Measurements from ENCODE around the gene ST14.

Gene ST14

DNA sequence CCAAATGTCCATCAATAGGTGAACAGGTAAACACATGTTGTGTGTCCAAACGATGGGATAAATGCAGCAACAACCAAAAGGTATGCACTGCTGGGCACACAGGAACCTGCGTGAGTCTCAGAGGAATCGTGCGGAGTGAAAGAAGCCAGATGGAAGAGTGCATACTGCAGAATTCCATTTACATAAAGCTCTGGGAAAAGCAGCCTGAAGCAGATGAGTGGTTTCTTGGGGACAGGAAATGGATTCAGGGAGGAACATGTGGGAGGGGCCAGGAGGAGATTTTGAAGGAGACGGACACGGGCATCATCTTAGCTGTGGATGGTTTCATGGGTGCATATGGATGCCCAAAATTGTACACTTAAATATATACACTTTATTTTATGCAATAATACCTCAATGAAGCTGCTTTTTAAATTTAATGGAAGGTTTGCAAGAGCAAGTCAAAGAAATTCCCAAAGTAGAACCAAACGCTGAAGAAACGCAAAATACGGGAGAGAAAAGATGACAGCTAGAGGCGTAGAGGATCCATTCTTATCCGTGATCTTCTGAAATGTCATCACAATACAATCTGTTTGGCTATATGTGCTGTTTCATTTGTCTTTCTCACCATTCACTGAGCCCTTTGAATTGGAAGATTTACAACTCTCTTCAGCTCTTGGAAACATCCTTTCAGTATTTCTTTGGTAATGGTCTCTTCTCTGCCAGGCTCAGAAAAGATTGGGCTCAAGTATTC is 24.5 kb downstream of the ST14 start:
- H3K4me3 ChIP-seq (ENCODE audit: low read depth, low read length), result no peak overlapping the region
- TF ChIP-seq, protein P1, sequence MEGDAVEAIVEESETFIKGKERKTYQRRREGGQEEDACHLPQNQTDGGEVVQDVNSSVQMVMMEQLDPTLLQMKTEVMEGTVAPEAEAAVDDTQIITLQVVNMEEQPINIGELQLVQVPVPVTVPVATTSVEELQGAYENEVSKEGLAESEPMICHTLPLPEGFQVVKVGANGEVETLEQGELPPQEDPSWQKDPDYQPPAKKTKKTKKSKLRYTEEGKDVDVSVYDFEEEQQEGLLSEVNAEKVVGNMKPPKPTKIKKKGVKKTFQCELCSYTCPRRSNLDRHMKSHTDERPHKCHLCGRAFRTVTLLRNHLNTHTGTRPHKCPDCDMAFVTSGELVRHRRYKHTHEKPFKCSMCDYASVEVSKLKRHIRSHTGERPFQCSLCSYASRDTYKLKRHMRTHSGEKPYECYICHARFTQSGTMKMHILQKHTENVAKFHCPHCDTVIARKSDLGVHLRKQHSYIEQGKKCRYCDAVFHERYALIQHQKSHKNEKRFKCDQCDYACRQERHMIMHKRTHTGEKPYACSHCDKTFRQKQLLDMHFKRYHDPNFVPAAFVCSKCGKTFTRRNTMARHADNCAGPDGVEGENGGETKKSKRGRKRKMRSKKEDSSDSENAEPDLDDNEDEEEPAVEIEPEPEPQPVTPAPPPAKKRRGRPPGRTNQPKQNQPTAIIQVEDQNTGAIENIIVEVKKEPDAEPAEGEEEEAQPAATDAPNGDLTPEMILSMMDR (IDR thresholded peaks at IDR 0.05; ENCODE audit: control insufficient read depth, extremely low read depth, insufficient read depth), result no peak
- no peak for DNase-seq (ENCODE audit: low read depth)

GRCh38 chr11:130187096-130187495 is 27.5 kb downstream of the ST14 start:
- DNase-seq (ENCODE audit: low read depth), result no peak
- TF ChIP-seq, protein P1 (IDR thresholded peaks at IDR 0.05; ENCODE audit: control insufficient read depth, extremely low read depth, insufficient read depth), result no peak
- no peak overlapping the region for H3K4me3 ChIP-seq (ENCODE audit: low read depth, low read length)

DNA sequence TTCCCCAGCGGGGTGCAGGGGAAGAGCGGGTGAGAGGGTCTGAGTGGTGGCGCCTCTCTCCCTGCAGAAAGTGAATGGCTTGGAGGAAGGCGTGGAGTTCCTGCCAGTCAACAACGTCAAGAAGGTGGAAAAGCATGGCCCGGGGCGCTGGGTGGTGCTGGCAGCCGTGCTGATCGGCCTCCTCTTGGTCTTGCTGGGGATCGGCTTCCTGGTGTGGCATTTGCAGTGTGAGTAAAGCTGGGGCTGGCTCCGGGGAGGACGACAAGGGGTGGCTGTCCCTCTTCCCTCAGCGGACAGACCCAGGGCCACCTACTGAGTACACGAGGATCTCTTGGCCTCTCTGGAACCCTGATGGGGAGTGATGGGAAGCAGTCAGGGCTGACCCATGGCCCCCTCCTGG is 28.5 kb downstream of the ST14 start:
- DNase-seq (ENCODE audit: low read depth), result no peak
- TF ChIP-seq, protein P1 (IDR thresholded peaks at IDR 0.05; ENCODE audit: control insufficient read depth, extremely low read depth, insufficient read depth), result no peak
- H3K4me3 ChIP-seq (ENCODE audit: low read depth, low read length), result no peak overlapping the region

DNA sequence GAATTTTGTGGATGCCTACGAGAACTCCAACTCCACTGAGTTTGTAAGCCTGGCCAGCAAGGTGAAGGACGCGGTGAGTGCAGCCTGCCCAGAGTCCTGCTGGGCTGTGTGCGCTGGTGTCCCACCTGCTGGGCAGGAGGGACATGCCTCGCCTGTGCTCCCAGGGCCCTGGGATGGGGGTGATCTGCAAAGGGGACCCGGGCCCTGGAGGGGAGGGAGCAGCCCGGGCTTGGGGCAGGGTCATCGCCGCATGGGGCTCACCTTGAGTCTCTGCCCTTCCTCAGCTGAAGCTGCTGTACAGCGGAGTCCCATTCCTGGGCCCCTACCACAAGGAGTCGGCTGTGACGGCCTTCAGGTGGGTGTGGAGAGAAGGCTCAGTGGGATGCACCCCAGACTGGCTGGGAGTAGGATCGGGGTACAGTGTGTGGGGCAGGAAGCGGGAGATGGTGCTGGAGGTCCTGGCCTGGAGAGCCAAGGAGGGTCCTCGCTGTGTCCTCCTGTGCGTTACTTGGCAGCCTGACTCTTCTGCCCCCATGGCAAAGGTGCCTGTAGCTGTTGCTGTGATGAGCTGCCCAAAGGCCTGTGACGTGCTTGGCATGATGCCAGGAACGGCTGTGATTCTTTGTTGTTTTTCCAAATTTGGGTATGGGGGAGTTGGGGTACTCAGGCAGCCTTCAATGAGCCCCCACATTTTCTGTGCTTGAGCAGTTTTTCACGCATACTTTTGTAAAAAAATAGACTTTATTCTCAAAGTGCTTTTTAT is 29.2 kb downstream of the ST14 start:
- DNase-seq (ENCODE audit: low read depth), result no peak
- TF ChIP-seq, protein P1 (IDR thresholded peaks at IDR 0.05; ENCODE audit: control insufficient read depth, extremely low read depth, insufficient read depth), result no peak
- H3K4me3 ChIP-seq (ENCODE audit: low read depth, low read length), result no peak overlapping the region

DNA sequence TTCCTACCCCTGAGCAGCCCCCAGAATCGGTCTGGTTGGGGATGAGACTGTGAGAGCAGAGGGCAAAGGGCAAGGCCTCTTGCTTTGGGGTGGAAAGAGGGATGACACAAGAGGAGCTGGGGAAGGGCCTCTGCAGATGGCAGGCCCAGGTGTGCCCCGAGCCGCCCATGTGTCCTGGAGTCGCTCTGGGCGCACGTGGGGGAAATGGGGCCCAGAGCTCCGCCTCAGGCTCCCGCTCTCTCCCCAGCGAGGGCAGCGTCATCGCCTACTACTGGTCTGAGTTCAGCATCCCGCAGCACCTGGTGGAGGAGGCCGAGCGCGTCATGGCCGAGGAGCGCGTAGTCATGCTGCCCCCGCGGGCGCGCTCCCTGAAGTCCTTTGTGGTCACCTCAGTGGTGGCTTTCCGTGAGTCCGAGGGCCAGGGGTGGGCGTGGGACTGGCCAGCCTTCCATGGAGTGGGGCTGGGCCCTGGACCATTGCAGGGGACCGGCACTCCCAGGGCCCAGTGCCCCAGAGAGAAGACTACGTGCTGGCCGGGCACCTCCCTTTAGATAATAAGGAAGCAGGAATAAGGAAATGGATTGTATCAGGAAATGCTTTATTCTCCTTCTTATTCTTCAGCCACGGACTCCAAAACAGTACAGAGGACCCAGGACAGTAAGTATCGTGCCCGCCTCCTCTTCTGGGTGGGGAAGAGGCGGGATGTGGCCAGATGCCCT is 30.1 kb downstream of the ST14 start:
- no peak for DNase-seq (ENCODE audit: low read depth)
- TF ChIP-seq, protein P1 (IDR thresholded peaks at IDR 0.05; ENCODE audit: control insufficient read depth, extremely low read depth, insufficient read depth), result no peak
- no peak overlapping the region for H3K4me3 ChIP-seq (ENCODE audit: low read depth, low read length)

DNA sequence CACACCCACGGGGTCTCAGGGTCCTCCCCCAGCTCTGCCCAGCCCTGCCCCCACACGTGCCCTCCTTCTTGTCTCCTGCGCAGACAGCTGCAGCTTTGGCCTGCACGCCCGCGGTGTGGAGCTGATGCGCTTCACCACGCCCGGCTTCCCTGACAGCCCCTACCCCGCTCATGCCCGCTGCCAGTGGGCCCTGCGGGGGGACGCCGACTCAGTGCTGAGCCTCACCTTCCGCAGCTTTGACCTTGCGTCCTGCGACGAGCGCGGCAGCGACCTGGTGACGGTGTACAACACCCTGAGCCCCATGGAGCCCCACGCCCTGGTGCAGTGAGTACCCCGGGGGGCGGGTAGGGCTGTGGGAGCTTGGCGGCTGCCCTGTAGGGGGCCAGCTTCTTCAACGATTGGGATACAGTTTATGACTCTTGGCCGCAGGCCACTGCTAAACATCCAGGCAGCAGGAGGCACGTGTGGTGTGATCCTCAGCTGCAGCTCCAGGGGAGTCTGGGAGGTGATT is 30.8 kb downstream of the ST14 start:
- TF ChIP-seq, protein P1 (IDR thresholded peaks at IDR 0.05; ENCODE audit: control insufficient read depth, extremely low read depth, insufficient read depth), result no peak
- no peak for DNase-seq (ENCODE audit: low read depth)
- H3K4me3 ChIP-seq (ENCODE audit: low read depth, low read length), result no peak overlapping the region
